Mesenteric fat pad (tissue), 1 donor: ENCODE measurements around the gene AQP3. TPM values are rescaled to one million over a fixed set of nuclear protein-coding genes. Genes with fewer than 3 reads are reported as not detected.
"Not testable (repeated sequence)": the region's sequence is repeated elsewhere in the genome, so short reads cannot be mapped to it uniquely, and the experiment has no call there.

ENCODE experiments used
- DNase-seq: peaks from one replicate; pipeline ENCODE4 v3.0.0-alpha.2; 2020; ENCODE audit warnings: low spot score
- long read RNA-seq: library from polyadenylated mRNA; unstranded; transcript quantifications from one replicate; pipeline ENCODE4 v2.0.0, GENCODE V29; 2020
- total RNA-seq: library from RNA; stranded (reverse); fragmentation: NEBNext Ultra II Directional; extraction: Animal tissue kit (Norgen Biotek cat#: 25700); gene quantifications from one replicate; pipeline ENCODE4 v1.2.1, GENCODE V29; 2021
- donor health status: DM: yes; HTN: yes; CAD: no.

AQP3 gene
- total RNA-seq: 27.7 TPM
- long read RNA-seq, transcript AQP3-201 (6 exons, 1,871 nt): major isoform, 75 of 86 reads
- long read RNA-seq, partial matches to known transcripts: 4 of 86 reads
- long read RNA-seq, other reads (novel, unspliced or antisense): 3 of 86 reads

DNA sequence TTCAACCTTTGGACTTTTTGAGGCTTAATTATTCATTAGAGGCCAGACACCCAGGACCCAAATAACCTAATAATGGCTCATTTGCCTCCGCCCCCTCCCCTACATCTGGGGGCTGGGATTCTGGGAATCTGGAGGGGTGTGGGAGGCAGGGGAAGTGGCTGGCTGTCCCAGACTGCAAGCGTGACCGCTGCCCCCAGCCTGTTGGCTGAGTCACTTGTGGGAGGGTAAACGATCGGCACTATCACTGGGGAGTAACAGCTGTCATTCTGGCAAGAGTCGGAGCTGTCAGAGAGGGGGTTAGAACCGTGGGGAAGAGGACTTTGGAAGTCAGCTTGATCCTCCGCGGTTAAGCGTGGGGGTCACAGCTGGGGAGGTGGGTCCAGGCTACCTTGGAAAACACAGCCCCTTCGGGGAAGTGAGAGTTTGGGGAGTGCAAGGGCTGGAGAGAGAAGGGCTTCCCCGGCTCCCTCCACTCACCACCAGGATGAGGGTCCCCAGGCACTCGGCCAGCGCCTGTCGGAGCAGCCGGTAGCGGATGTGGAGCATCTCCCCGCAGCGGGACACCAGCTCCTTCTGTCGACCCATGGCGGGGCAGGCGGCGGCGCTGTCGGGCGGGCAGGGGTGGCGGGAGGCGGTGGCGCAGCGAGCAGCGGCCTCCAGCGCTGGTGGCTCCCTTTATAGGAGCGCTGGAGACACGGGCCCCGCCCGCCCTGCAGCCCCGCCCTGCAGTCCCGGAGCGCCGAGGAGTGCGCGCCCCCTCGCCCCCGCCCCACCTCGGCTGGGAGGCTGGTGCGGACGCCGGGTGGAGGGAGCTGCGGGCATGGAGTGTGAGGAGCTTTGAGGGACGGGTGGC lies at the start of gene AQP3:
Gene AQP3, minus strand, starts transcription at position 648 of the 853 bp plus-strand sequence. Its CDS starts 63 bp downstream, at position 585.
- peak; percentile 92 for DNase-seq

DNA sequence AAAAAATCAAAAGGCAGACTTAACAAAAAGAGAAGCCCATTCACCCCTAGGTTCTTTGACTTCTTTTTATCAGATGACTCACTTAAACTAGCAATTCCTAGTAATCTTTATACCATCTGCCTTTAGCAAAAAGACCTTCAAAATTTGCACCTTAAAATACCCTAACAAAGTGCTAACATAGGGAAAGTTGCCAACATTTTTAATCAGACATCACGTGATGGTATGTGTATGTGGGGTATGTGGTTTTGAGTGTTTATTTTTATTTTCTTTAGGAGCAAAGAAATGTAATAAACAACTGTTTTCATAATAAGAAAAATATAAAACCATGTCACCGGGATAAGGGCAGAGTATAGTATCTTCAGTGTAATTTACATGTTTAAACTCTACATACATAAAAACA lies 46.4 kb upstream of the AQP3 start:
- not testable (repeated sequence) for DNase-seq

DNA sequence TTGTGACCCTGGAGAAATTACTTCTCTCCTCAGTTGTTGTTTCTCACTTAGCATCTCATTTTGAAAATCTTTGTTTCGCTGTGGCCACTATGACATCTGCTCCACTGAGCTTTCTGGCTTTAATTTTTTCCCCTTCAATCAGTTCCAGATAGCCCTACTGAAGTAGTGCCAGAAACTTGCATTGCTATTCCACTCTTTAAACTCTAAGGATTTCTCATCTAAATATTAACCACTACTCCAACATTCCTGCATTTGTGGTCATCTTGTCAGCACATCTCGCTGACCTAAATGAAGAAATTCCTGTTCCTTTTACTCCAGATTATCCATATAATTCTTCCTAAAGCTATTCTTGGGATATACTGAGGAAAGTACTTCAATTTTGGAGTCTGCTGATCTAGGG lies 41.7 kb upstream of the AQP3 start:
- no peak for DNase-seq

DNA sequence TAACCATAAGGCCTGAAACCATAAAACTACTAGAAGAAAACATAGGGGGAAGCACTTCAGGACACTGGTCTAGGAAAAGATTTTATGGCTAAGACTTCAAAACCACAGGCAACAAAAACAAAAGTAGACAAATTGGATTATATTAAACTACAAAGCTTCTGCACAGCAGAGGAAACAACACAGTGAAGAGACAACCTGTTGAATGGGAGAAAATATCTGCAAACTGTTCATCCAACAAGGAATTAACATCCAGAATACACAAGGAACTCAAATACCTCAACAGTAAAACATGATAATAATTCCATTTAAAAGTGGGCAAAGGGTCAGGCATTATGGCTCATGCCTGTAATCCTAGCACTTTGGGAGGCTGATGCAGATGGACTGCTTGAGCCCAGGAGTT lies 37.9 kb upstream of the AQP3 start:
- DNase-seq: not testable (repeated sequence)

DNA sequence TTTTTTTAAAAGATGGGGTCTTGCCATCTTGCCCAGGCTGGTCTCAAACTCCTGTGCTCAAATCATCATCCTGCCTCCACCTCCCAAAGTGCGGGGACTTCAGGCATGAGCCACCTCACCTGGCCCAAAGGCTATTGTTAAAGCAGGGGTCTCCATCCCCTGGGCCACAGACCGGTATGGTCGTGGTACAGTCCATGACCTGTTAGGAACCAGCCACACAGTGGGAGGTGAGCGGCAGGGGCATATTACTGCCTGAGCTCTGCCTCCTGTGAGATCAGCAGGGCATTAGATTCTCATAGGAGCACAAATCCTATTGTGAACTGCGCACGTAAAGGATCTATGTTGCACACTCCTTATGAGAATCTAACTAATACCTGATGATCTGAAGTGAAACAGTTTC lies 33.6 kb upstream of the AQP3 start:
- DNase-seq: no peak

DNA sequence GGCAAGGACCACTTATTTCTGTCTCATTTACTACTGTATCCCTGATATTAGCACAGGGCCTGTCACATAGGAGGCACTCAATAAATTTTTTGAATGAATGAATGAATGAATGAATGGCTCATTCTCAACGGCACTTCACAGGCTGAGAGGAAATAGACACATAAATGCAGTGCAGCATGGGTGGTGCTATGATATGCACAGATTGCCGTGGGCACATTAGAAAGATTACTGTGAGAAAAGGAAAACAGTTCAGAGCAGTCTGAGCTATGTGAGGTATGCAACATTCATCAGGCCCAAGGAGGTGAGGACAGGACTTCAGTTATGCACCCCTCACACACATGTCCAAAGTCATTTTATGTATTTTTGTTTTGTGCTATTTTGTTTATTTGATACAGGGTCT lies 32.7 kb upstream of the AQP3 start:
- no peak for DNase-seq

DNA sequence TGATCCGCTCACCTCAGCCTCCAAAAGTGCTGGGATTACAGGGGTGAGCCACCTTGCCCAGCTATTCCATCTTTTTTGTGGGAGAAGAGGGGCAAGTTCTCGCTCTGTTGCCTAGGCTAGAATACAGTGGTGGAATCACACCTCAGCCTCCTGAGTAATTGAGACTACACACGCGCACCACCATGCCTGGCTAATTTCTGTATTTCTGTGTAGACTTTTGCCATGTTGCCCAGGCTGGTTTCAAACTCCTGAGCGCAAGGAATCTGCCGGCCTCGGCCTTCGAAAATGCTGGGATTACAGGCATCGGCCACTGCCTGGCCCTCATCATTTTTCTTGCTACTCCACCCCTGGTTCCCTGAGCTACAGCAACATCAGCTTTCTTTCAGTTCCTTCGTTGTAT lies 29.1 kb upstream of the AQP3 start:
- DNase-seq: peak; percentile 37

DNA sequence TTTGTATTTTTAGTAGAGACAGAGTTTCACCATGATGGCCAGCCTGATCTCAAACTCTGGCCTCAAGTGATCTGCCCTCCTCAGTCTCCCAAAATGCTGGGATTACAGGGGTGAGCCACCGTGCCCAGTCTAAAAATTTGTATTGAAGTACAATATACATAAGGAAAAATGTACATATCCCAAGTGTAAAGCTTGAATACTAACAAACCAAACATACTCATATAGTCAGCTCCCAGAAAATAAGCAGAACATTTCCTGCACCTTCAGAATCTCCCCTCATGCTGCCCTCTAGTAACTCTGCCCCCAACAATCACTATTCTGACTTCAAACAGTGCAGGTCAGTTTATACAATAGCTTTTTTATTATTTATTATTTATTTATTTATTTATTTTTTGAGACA lies 28.0 kb upstream of the AQP3 start:
- no peak for DNase-seq

DNA sequence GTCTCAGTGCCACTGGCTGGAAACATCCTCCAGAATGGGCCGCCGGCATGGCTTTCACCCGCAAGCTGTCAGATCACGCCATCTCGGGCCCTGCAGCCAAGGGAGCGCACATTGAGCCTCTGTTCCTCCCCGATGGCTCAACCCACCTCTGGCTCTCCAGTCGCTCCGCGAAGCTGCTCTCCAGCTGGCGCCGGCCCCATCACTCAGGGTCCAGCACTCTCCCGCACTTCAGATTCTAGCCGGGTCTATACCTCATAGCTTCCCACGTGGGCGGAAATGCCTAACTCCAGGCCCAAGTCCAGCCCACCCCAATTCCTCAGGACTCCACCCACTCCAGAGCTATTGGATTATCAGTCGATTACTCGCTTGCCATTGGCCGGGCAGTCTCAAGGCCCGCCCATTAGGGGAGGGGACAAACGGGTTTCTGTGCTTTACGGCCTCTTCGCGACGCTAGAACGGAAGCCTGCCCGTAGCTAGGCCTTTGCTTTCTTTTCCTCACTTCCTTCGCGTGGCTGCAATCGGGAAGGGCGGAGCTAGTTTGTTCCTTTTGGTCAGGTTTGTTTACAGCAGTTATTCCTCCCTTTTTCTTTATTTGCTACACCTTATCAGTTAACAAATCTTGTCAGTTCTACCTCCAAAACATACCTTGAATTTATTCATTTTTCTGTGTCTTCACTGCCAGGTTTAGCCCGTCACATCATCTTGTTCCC lies 26.4 kb upstream of the AQP3 start, which contains the start of gene NOL6:
Gene NOL6, minus strand, starts transcription at position 282 of the 710 bp plus-strand sequence. Its CDS starts 82 bp downstream, at position 200.
- DNase-seq: peak; percentile 96

DNA sequence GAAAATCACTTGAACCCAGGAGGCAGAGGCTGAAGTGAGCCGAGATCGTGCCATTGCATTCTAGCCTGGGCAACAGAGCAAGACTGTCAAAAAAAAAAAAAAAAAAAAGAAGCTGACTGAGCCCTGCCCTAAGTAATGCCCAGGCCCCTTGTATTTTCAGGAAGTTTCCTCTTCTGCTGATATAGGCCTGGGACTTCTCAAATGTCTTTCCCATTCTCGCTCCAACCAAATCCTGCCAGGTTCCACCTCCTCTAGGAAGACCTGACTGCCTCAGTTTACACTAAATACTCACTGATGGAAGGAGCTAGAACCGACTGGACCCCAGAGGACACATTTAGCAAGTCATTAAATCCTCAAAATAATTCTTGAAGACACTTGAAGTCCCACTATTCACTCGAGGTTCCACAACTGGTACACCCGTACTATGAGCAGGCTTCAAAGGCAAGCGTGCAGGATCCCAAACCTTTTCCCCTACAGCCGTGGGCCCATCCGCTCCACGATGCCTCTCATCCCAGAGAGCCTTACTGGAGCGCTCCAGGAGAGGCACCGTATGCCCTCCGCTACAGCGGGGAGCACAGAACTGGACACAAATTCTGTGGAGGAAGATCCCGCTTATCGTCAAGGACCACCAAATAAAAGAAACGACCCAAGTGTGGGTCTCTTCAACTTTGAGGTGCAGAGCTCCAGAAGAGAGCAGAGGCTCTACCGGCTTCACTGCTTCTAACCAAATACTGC lies 25.7 kb upstream of the AQP3 start:
- no peak for DNase-seq

DNA sequence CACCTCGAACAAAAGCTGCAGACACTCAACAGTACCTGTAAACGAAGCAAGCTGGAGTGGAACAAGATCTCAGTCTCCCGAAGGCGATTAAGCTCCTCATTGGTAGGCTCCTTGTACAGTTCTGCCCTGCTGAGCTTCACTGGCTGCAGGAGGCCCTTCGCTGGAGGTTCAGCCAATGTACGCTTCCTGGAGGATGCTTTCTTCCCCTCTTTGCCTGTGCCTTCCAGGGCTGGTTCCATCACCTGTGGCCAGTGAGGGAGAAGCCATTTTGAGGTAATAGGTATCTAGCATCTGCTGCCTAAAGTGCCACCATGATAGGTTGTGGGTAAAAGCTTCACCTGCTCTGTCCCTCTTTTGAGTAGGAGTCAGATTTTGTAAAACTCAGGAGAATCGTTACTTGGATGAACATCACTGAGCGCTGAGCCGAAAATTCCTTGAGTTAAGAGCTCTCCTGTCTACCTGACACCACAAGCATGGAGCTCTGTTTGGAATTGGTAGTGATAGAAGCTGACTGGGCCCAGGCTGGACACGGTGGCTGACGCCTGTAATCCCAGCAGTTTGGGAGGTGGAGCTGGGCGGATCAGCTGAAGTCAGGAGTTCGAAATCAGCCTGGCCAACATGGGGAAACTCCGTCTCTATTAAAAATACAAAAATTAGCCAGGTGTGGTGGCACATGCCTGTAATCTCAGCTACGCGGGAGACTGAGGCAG lies 24.9 kb upstream of the AQP3 start:
- DNase-seq: peak; percentile 33

DNA sequence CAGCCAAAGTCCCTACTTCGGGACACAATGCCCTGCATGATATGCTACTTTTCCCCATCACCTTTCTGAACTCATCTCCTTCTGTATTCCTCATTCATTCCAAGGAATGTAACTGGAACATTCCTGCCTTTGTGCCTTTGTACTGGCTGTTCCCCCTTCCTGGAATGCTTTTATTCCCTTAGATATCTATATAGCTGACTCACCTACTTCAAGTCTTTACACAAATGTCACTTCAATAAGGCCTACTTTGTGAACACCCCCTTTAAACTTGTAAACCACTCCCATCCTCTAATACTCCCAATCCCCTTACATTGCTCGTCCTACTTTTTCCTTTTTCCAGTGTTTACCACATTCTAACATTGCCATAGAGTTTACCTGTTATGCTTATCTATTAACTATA lies 24.0 kb upstream of the AQP3 start:
- no peak for DNase-seq

DNA sequence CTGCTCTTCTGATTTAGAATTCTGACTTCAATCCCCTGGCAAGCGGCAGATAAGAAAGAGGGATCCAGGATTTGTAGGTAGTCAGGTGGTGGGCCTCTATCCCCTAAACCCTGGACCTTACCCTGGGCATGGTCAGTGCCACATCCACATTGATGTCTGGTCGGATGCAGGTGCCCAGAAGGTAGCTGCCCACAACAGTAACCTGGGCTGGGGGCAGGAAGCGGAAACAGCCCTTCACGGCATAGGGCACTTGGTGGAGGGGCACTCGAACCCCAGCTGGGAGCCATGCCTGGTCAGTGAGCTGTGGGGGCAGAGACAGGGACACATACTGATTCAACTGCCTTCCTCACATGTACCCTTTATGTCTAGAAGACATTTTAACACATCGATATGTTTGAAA lies 22.5 kb upstream of the AQP3 start:
- peak; percentile 59 for DNase-seq

DNA sequence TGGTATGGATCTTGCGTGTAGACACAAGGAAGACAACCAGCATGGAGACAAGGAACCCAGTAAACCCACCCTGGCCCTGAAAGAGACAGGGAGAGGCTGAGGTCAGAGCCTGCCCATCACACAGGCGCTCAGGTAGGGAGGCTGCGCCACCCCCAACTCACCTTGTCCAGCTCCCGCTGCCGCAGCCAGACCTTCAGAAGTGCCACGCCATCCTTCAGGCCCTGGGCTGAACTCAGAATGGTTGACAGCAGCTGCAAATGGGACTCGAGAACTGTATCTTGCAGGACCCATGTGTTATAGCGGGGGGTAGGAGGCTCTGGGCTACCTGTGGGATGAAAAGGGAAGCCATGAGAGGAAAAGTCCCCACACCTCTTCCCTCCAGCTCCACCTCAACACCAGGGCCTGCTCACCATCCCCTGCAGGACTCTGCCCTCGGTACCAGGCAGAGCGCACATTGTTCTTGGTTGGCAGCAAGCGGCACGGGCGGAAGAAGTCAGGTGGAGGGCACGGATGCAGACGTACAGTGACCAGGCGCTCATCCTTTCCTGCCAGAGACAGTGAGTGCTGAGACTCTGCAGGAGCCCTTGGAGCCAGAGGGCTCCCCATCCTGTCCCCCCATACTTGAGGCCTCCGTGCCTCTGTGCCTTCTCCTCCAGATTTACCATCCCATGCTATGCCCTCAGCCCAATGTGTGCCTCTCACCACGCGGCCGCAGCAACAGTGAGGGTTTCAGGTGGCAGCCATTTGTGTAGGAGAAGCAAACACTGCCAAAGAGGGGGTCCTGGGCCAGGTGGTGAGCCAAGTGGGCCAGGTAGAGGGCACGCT lies 21.6 kb upstream of the AQP3 start:
- DNase-seq: peak; percentile 84

DNA sequence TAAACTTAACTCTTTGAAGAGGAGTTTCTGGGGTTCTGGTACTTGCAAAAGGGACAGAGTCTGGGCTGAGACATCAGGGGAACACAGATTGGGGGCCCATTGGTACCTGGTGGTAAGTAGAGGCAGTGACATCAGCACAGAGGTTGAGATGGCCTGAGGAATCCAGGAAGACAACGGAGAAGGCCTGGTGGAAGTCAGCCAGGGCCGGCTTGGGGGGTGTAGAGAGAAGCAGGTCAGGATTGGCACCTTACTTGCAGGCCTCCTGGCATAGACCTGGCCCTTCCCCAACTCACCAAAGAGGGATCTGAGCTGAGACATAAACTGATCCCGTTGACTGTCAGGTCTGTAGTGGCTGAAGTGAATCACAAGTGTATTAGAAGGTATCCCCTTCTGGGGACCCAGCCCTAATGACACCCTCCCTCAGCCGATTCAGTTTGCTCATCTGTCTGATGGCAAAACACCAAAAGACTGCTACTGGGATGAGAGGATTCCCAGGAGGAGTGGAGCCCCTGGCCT lies 20.9 kb upstream of the AQP3 start:
- DNase-seq: peak; percentile 59

DNA sequence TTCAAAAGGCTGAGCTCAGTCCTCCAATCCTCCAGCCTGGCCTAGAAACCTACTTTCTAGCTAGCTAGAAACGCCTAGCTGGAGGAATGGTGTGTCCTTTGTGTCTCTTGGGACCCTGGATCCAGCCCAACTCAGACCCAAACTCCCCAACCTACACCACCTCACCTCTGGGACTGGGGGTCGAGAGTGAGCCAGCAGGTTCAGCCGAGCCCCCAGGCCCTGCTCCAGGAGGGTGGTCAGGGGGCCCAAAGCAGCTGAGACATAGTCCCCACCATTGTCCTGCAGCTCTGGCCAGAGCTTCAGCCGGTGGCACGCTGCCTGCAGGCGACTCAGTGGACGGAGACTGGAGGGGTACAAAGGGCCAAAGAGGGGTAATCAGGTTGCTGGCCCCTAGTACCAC lies 20.1 kb upstream of the AQP3 start:
- DNase-seq: peak; percentile 64

DNA sequence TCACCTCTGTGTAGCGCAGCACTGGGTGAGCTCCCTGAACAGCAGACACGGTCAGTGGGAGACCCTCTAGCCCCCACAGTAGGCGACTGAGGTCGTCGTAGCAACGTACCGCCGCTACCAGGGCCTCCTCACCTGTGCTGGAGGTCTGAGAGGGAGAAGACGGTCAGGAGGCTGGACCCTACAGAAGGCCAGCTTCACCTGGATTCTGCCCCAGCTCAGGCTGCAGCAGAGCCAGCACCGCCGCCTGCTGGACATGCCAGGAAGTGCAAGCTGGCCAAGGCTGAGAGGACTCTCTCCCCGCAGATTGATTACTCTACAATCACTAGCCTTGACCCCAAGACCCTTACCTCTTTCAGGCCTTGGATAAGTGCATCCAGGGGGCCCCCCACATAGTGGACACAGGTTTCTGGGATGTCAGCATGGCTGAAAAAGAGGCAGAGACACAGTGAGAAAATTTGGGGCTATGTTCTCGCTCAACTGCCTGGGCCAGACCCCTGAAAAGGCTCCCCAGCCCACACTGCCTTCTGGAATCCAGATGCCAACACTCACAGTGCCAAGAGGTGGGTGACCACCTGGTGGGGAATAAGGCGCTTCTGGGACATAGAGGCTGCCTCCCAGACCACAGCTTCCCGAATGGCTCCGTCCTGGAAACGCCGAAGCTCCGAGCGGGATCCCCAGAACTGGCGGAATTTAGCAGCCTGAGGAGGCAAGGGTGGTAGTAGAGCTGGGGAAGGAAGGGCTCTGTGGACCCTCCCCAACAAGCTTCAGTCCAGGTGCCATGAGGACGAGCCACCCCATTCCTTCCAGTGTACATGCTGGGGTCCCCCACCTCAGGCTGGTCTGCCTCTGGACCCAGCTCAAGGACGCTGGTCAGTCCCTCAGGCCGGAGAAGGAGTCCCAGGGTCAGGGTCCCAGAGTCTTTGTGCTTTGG lies 19.4 kb upstream of the AQP3 start:
- DNase-seq: peak; percentile 49
